VCaP (cell line): ENCODE measurements around the gene APOBEC3C.
"Not testable (repeated sequence)": the region's sequence is repeated elsewhere in the genome, so short reads cannot be mapped to it uniquely, and the experiment has no call there.

Experiments
- H3K27ac ChIP-seq: fragments of 450-650 bp; 2 replicates; pipeline ENCODE4 v1.5.1; 2017
- TF ChIP-seq, protein P1 (sequence below): fragments of 450-650 bp; conservative IDR thresholded peaks from 2 replicates; pipeline ENCODE4 v1.5.1; 2017; ENCODE audit warnings: mild to moderate bottlenecking, moderate library complexity

The APOBEC3C gene

DNA sequence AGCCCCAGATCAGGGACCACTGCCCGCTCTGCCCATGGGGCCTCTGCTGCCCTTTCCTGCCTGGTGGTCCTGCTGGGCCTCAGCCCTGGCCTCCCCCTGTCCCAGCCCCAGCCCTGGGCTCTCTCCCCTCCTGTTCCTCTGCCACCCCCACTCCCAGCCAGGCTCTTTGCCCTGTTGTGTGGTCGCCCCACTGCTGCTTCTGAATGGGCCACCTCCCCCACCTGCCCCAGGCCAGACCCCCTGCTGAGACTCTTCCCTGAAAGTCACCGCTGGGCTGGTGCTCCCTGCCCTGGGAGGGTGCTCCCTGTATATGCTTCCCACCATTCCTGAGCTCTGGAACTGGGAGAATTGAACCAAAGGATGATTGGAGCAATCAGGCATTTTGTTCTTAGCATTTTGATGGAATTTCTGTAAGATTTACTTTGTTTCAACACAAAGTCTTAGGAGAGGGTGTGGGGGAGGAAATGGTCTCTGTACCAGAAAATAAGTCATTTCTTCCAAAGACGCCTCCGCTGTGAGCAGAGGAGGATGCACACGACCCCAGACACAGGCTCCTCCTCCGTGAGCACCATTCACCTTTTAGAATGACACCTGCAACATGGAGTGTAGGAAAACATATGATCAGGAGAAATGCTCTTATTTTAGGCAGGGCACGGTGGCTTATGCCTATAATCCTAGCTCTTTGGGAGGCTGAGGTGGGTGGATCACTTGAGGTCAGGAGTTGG, 26.7 kb upstream of the APOBEC3C start:
- TF ChIP-seq, protein P1, sequence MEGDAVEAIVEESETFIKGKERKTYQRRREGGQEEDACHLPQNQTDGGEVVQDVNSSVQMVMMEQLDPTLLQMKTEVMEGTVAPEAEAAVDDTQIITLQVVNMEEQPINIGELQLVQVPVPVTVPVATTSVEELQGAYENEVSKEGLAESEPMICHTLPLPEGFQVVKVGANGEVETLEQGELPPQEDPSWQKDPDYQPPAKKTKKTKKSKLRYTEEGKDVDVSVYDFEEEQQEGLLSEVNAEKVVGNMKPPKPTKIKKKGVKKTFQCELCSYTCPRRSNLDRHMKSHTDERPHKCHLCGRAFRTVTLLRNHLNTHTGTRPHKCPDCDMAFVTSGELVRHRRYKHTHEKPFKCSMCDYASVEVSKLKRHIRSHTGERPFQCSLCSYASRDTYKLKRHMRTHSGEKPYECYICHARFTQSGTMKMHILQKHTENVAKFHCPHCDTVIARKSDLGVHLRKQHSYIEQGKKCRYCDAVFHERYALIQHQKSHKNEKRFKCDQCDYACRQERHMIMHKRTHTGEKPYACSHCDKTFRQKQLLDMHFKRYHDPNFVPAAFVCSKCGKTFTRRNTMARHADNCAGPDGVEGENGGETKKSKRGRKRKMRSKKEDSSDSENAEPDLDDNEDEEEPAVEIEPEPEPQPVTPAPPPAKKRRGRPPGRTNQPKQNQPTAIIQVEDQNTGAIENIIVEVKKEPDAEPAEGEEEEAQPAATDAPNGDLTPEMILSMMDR = no peak
- no peak overlapping the region for H3K27ac ChIP-seq

DNA sequence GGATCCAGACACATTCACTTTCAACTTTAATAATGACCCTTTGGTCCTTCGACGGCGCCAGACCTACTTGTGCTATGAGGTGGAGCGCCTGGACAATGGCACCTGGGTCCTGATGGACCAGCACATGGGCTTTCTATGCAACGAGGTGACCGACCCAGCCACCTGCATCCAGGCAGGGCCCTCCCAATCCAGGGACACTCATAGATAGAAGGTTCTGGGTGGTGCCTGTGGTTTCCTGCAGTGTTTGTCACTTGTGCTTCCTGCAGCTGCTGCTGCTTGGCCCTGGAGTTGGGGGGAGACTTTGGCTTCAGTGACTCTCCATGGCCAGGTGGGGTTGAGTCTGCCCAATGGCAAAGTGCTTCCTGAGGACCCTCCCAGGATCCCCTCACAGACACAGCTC, 24.6 kb upstream of the APOBEC3C start:
- TF ChIP-seq, protein P1 = no peak

DNA sequence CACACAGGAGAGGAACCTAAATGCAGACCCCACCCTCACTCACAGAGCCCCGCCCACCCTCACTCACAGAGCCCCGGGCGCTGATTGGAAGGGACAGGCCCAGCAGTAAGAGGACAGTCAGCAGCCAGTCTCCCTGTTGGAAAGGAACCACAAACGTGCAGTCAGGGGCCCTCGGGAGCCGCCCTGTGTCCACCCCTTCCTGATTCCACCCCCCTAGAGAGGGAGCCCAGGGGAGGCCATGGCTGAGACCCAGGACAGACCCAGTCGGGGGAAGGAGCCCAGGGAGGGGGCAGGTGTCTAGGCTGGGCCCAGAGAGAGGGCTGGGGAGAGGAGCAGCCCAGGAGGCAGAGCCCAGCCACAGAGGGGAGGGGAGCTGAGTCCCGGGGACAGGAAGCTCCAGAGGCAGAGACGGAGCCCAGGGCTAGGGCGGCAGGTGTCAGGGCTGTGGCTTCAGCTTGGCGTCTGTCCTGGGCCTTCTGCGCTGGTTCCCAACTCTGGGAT, 21.1 kb upstream of the APOBEC3C start:
- H3K27ac ChIP-seq = not testable (repeated sequence)

More for the DNA sequence above, 24.6 kb upstream of the APOBEC3C start:
- no peak overlapping the region for H3K27ac ChIP-seq

DNA sequence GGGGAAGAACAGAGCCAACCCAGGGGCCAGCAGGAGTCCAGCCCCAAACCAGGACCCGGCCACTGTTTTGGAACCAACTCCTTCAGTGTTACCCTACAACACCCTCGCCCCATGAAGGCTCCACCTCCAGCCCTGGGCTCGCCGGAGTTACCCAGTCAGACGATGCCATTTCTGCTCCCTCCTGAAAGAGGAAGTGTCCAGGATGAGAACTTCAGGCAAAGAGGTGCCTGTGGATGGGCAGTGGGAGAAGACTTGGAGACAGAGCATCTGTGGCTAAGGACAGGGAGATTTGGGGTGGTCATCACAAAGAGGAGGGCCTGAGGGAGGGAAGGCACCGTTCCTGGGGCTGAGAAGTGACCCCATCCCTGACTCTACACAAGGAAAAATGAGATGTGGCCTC, 18.0 kb upstream of the APOBEC3C start:
- TF ChIP-seq, protein P1 = no peak
- H3K27ac ChIP-seq = no peak overlapping the region

DNA sequence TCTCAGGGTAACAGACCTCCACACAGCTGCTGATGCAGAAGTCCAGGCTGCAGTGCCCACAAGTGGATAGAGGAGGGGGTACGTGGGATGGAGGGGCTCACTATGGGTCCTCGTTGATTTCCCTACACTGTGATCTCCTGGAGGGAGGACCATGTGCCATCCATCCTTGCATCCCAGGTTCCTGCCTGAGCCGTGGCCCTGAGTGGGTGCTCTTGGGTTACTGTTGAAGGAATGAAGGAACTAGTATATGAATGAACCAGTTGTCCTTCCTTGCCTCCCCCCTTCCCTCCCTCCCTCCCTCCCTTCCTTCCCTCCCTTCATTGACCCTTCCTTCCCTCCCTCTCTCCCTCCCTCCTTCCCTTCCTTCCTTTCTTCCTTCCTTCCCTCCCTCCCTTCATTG, 16.5 kb upstream of the APOBEC3C start:
- no peak overlapping the region for H3K27ac ChIP-seq
- TF ChIP-seq, protein P1 = no peak

DNA sequence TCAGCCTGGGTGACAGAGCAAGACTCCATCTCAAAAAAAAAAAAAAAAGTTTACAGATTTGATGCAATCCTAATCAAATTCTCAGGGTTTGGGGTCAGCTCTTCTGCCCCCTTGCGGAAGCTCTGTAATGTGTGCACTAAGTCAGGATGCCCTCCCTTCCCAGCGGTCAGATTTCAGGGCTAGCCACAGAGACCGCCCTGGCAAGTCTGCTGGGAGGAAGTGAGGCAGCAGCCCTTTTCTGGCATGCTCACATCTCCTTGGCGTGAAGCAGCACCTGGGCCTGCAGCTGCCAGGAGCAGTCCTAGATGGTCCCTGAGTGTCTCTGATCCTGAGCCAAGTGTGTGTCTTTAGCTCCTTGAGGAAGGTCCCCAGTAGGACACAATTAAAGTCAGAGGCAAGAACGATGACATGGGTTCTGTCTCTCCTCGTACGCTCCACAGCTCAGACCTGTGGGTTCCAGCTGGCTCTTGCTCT, 10.9 kb upstream of the APOBEC3C start:
- TF ChIP-seq, protein P1 = peak; percentile 87
- peak overlapping the region; percentile 61 for H3K27ac ChIP-seq

DNA sequence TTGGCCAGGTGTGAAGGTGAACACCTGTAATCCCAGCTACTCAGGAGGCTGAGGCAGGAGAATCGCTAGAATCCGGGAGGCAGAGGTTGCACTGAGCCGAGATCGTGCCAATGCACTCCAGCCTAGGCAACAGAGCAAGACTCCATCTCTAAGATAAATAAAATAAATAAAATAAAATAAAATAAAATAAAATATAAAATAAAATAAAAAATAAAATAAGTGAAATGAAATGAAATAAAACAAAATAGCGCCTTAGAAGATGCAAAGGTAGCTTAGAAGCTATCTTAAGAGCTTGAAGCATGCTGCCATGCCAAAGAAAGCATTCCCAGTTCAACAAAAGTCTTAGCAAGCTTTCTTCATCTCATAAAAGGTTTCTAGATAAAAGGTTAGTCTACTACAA, 6.9 kb upstream of the APOBEC3C start:
- no peak overlapping the region for H3K27ac ChIP-seq
- TF ChIP-seq, protein P1 = no peak

DNA sequence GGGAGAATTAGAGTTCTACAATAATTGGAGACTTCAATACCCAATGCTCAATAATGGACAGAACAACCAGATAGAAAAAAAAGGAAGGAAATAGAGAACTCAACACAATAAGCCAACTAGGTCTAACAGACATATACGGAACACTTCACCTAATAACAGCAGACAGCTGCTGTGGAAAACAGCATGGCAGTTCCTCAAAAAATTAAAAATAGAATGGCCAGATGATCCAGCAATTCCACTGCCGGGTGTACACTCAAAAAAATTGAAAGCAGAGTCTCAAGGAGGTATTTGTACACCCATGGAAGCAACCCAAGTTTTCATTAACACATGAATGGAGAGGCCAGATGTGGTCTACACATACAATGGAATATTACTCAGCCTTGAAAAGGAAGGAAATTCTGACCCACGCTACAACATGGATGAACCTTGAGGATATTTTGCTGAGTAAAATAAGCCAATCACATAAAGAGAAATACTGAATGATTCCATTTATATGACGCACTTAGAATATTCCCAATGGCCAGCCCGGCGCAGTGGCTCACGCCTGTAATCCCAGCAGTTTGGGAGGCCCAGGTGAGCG, 5.7 kb upstream of the APOBEC3C start:
- not testable (repeated sequence) for H3K27ac ChIP-seq
